ENCODE measurements around the gene PAPOLA.

GRCh38 chr14:96564389-96564788 is 62.2 kb downstream of the PAPOLA start:
- peak; percentile 6; the same call in 1 of the 3 replicates for TF ChIP-seq CTCF (IDR thresholded peaks at IDR 0.05)
- TF ChIP-seq, protein P1, sequence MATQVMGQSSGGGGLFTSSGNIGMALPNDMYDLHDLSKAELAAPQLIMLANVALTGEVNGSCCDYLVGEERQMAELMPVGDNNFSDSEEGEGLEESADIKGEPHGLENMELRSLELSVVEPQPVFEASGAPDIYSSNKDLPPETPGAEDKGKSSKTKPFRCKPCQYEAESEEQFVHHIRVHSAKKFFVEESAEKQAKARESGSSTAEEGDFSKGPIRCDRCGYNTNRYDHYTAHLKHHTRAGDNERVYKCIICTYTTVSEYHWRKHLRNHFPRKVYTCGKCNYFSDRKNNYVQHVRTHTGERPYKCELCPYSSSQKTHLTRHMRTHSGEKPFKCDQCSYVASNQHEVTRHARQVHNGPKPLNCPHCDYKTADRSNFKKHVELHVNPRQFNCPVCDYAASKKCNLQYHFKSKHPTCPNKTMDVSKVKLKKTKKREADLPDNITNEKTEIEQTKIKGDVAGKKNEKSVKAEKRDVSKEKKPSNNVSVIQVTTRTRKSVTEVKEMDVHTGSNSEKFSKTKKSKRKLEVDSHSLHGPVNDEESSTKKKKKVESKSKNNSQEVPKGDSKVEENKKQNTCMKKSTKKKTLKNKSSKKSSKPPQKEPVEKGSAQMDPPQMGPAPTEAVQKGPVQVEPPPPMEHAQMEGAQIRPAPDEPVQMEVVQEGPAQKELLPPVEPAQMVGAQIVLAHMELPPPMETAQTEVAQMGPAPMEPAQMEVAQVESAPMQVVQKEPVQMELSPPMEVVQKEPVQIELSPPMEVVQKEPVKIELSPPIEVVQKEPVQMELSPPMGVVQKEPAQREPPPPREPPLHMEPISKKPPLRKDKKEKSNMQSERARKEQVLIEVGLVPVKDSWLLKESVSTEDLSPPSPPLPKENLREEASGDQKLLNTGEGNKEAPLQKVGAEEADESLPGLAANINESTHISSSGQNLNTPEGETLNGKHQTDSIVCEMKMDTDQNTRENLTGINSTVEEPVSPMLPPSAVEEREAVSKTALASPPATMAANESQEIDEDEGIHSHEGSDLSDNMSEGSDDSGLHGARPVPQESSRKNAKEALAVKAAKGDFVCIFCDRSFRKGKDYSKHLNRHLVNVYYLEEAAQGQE (IDR thresholded peaks at IDR 0.05) = no peak
- no peak for TF ChIP-seq POLR2A (IDR thresholded peaks at IDR 0.05; ENCODE audit: low read length)
- TF ChIP-seq FOSL2 (IDR thresholded peaks at IDR 0.05) = no peak
- TF ChIP-seq FOSL2 (CRISPR knock-in tag; IDR thresholded peaks at IDR 0.05) = no peak
- TF ChIP-seq JUNB (IDR thresholded peaks at IDR 0.05) = no peak
- no peak for TF ChIP-seq RAD21 (conservative IDR thresholded peaks at IDR 0.05 in 1 of 2, IDR thresholded peaks at IDR 0.05 in 1 of 2)
- TF ChIP-seq NFE2L2 (conservative IDR thresholded peaks at IDR 0.05; ENCODE audit: low read length) = no peak
